ENCODE measurements around the gene LACTB.

LACTB gene

DNA sequence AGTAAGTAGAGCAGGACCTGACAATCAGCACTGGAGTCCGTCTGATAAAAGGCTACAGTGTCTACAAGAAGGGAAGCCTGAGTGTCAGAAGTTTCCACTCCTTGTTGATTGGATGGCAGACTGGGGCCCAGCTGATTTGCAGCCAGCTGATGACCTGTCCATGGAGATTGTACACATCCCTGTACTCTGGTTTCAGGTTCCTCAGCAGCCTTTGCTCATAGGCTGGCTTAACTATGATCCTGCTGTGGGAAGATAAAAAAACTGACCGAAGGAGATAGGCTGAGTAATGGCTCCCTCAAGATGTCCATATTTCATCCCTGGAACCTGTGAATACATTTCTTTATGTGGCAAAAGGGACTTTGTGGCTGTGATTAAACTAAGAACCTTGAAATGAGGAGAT lies 11.7 kb upstream of the LACTB start:
- DNase-seq (ENCODE audit: low read depth): no peak
- no peak overlapping the region for H3K4me3 ChIP-seq (ENCODE audit: low read depth, low read length)
- TF ChIP-seq, protein P1, sequence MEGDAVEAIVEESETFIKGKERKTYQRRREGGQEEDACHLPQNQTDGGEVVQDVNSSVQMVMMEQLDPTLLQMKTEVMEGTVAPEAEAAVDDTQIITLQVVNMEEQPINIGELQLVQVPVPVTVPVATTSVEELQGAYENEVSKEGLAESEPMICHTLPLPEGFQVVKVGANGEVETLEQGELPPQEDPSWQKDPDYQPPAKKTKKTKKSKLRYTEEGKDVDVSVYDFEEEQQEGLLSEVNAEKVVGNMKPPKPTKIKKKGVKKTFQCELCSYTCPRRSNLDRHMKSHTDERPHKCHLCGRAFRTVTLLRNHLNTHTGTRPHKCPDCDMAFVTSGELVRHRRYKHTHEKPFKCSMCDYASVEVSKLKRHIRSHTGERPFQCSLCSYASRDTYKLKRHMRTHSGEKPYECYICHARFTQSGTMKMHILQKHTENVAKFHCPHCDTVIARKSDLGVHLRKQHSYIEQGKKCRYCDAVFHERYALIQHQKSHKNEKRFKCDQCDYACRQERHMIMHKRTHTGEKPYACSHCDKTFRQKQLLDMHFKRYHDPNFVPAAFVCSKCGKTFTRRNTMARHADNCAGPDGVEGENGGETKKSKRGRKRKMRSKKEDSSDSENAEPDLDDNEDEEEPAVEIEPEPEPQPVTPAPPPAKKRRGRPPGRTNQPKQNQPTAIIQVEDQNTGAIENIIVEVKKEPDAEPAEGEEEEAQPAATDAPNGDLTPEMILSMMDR (IDR thresholded peaks at IDR 0.05; ENCODE audit: insufficient read depth, low read depth, low read length, missing control alignments): no peak

DNA sequence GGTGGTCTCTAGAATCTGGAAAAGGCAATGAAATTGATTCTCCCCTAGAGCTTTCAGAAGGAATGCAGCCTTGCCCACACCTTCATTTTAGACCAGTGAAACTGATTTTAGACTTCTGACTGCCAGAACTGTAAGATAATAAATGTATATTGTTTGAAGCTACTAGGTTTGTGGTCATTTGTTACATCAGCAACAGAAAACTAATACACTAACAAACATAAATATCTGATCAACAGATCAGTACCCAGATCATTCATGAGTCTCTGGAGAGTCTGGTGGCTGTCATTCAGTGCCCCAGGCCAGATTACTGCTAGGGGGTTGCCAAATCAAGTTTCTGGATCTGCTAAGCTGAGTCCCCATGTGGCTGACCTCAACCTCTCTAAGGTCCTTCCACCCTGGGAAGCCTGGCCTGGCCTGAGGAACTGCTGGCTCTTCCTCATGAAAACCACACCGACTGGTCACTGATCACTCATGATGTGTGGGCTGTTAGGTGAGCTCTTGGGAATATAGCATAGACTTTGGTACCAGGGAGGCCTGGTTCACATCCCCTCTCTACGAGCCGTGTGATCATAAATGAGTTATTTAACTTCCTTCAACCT lies 11.1 kb upstream of the LACTB start:
- TF ChIP-seq, protein P1 (IDR thresholded peaks at IDR 0.05; ENCODE audit: insufficient read depth, low read depth, low read length, missing control alignments): no peak
- DNase-seq (ENCODE audit: low read depth): no peak
- no peak overlapping the region for H3K4me3 ChIP-seq (ENCODE audit: low read depth, low read length)

GRCh38 chr15:63111481-63111880 lies 10.2 kb upstream of the LACTB start:
- TF ChIP-seq, protein P1 (IDR thresholded peaks at IDR 0.05; ENCODE audit: insufficient read depth, low read depth, low read length, missing control alignments): no peak
- no peak for DNase-seq (ENCODE audit: low read depth)
- no peak overlapping the region for H3K4me3 ChIP-seq (ENCODE audit: low read depth, low read length)

GRCh38 chr15:63112871-63113270 lies 8.8 kb upstream of the LACTB start:
- no peak for DNase-seq (ENCODE audit: low read depth)
- no peak overlapping the region for H3K4me3 ChIP-seq (ENCODE audit: low read depth, low read length)
- TF ChIP-seq, protein P1 (IDR thresholded peaks at IDR 0.05; ENCODE audit: insufficient read depth, low read depth, low read length, missing control alignments): no peak

GRCh38 chr15:63114465-63114864 lies 7.2 kb upstream of the LACTB start:
- H3K4me3 ChIP-seq (ENCODE audit: low read depth, low read length): no peak overlapping the region
- TF ChIP-seq, protein P1 (IDR thresholded peaks at IDR 0.05; ENCODE audit: insufficient read depth, low read depth, low read length, missing control alignments): no peak
- no peak for DNase-seq (ENCODE audit: low read depth)

- no peak overlapping the region for H3K4me3 ChIP-seq (ENCODE audit: low read depth, low read length)
- DNase-seq (ENCODE audit: low read depth): no peak
Measured at GRCh38 chr15:63118854-63119253, 2.8 kb upstream of the LACTB start.

More at GRCh38 chr15:63118854-63119253, 2.8 kb upstream of the LACTB start:
- TF ChIP-seq, protein P1 (IDR thresholded peaks at IDR 0.05; ENCODE audit: insufficient read depth, low read depth, low read length, missing control alignments): no peak
